Activated CD8-positive, alpha-beta T cell treated with anti-CD3 and anti-CD28 coated beads, Interleukin-2, amount 10 ng/mL, durations not matched to agents 7 days and 5 days (primary cell): ENCODE measurements around the gene HSP90B1. TPM values are rescaled to one million over a fixed set of nuclear protein-coding genes. Genes with fewer than 3 reads are reported as not detected.

Source experiments
- ATAC-seq: fragments of 150-1000 bp; cut with Tn5 transposase; one replicate; pipeline ENCODE4 v1.10.0; 2021; ENCODE audit warnings: moderate library complexity
- CTCF ChIA-PET: fragments of 350-600 bp; sonication (Branson Sonifier 250); formaldehyde crosslinking; loops from one replicate; lab custom pipeline; 2021; ENCODE audit warnings: antibody characterized with exemption; lab: Charles Lee
- POLR2A ChIA-PET: fragments of 350-600 bp; sonication (Branson Sonifier 250); formaldehyde crosslinking; loops from one replicate; lab custom pipeline; 2021; ENCODE audit warnings: antibody characterized with exemption; lab: Charles Lee
- DNase-seq: peaks from one replicate; pipeline ENCODE4 v3.0.0-alpha.2; 2020
- H3K27ac Mint-ChIP-seq: one replicate; pipeline ENCODE4 v1.8.0; 2021; ENCODE audit warnings: mild to moderate bottlenecking, mixed read lengths
- H3K27me3 Mint-ChIP-seq: one replicate; pipeline ENCODE4 v1.8.0; 2021; ENCODE audit warnings: low read depth, mixed read lengths
- H3K36me3 Mint-ChIP-seq: one replicate; pipeline ENCODE4 v1.8.0; 2021; ENCODE audit warnings: low read depth, mixed read lengths
- H3K4me1 Mint-ChIP-seq: one replicate; pipeline ENCODE4 v1.8.0; 2021; ENCODE audit warnings: low read depth, mixed read lengths
- H3K4me3 Mint-ChIP-seq: one replicate; pipeline ENCODE4 v1.8.0; 2021; ENCODE audit warnings: mild to moderate bottlenecking, mixed read lengths
- H3K9me3 Mint-ChIP-seq: one replicate; pipeline ENCODE4 v1.8.0; 2022; ENCODE audit warnings: mixed read lengths; ENCODE audit not compliant: insufficient read depth
- total RNA-seq, 2 experiments: library from RNA; stranded (reverse); gene quantifications; one replicate each; pipeline ENCODE4 v1.2.3, GENCODE V29; 2021

Gene HSP90B1
- total RNA-seq, 2 experiments from 2014 or later, result 336 to 343 TPM

- DNase-seq, result peak; percentile 91
- H3K4me1 Mint-ChIP-seq, result peaks cover 50% of the 10 kb centered on the region
- H3K4me3 Mint-ChIP-seq, result peak overlapping the region; percentile 82
- H3K9me3 Mint-ChIP-seq, result no peaks in the 10 kb centered on the region
- ChIA-PET CTCF (interaction anchor here (0.8 to 3.3 kb wide), 10 partner anchors 10 to 180 kb away, joined by 3 to 26 read pairs (median 4); partner anchors contain the start of gene TDG), POLR2A (interaction anchor here (0.5 to 4.5 kb wide), 25 partner anchors 11 to 1134 kb away, joined by 3 to 60 read pairs (median 4); partner anchors contain the start of genes HCFC2, NFYB, NT5DC3 and TDG)
- peaks cover 43% of the 10 kb centered on the region for H3K36me3 Mint-ChIP-seq
- peak overlapping the region; percentile 99 for H3K27ac Mint-ChIP-seq
- peak; percentile 50 for ATAC-seq
- H3K27me3 Mint-ChIP-seq, result peaks cover 2% of the 10 kb centered on the region
Observed at GRCh38 chr12:103929046-103929783, 995 bp upstream of the HSP90B1 start.

GRCh38 chr12:103929784-103930033 is 501 bp upstream of the HSP90B1 start:
- H3K27ac Mint-ChIP-seq, result peak overlapping the region; percentile 99
- H3K4me1 Mint-ChIP-seq, result peaks cover 52% of the 10 kb centered on the region
- H3K4me3 Mint-ChIP-seq, result peak overlapping the region; percentile 82
- ChIA-PET POLR2A (interaction anchor here (0.5 to 4.5 kb wide), 23 partner anchors 11 to 1133 kb away, joined by 3 to 60 read pairs (median 5); partner anchors contain the start of genes HCFC2, NFYB, NT5DC3 and TDG), CTCF (interaction anchor here (0.8 to 2.3 kb wide), 6 partner anchors 10 to 36 kb away, joined by 3 to 13 read pairs (median 3); partner anchors contain the start of gene TDG)
- H3K36me3 Mint-ChIP-seq, result peaks cover 47% of the 10 kb centered on the region
- no peaks in the 10 kb centered on the region for H3K9me3 Mint-ChIP-seq
- ATAC-seq, result no peak
- H3K27me3 Mint-ChIP-seq, result peaks cover 2% of the 10 kb centered on the region
- DNase-seq, result no peak

GRCh38 chr12:103930787-103931735 is 851 bp downstream of the HSP90B1 start:
- peak overlapping the region; percentile 82 for H3K4me3 Mint-ChIP-seq
- H3K4me1 Mint-ChIP-seq, result peaks cover 55% of the 10 kb centered on the region
- ATAC-seq (no peak), DNase-seq (no peak)
- peaks cover 2% of the 10 kb centered on the region for H3K27me3 Mint-ChIP-seq
- ChIA-PET POLR2A (interaction anchor here (0.6 to 4.5 kb wide), 5 partner anchors 9 to 1178 kb away, joined by 3 to 60 read pairs (median 10); partner anchors contain the start of gene TDG), CTCF (interaction anchor here (1.2 to 1.9 kb wide), 2 partner anchors 26 to 31 kb away, joined by 3 to 7 read pairs; a partner anchor contains a TSS)
- peak overlapping the region; percentile 99 for H3K27ac Mint-ChIP-seq
- peaks cover 61% of the 10 kb centered on the region for H3K36me3 Mint-ChIP-seq
- H3K9me3 Mint-ChIP-seq, result no peaks in the 10 kb centered on the region

- Mint-ChIP-seq H3K27me3 (peaks cover 2% of the 10 kb centered on the region), H3K27ac (no peak overlapping the region), H3K36me3 (peaks cover 74% of the 10 kb centered on the region), H3K4me3 (no peak overlapping the region), H3K9me3 (no peaks in the 10 kb centered on the region), H3K4me1 (peaks cover 52% of the 10 kb centered on the region)
- CTCF ChIA-PET, result interaction anchor here (1.4 kb wide), 1 partner anchor 49 kb away, joined by 4 read pairs; no protein-coding TSS in a partner anchor
- POLR2A ChIA-PET, result no interaction called here
- no peak for DNase-seq
- no peak for ATAC-seq
Observed at GRCh38 chr12:103933237-103933636, 3.0 kb downstream of the HSP90B1 start.

- peaks cover 52% of the 10 kb centered on the region for H3K4me1 Mint-ChIP-seq
- no peaks in the 10 kb centered on the region for H3K9me3 Mint-ChIP-seq
- peak overlapping the region; percentile 2 for H3K27ac Mint-ChIP-seq
- H3K27me3 Mint-ChIP-seq, result no peaks in the 10 kb centered on the region
- no peak for ATAC-seq
- DNase-seq, result no peak
- no peak overlapping the region for H3K4me3 Mint-ChIP-seq
- ChIA-PET CTCF (interaction anchor here (0.7 to 2.5 kb wide), 8 partner anchors 7 to 172 kb away, joined by 3 to 8 read pairs (median 5); no protein-coding TSS in a partner anchor), POLR2A (interaction anchor here (0.8 to 2.2 kb wide), 2 partner anchors 11 to 29 kb away, joined by 3 to 9 read pairs; partner anchors contain the start of gene TDG)
- peaks cover 89% of the 10 kb centered on the region for H3K36me3 Mint-ChIP-seq
Observed at GRCh38 chr12:103936679-103937078, 6.5 kb downstream of the HSP90B1 start.

- CTCF ChIA-PET, result no interaction called here
- no peaks in the 10 kb centered on the region for H3K27me3 Mint-ChIP-seq
Observed at GRCh38 chr12:103944964-103945363, 14.8 kb downstream of the HSP90B1 start.

GRCh38 chr12:103947871-103948555 is 17.8 kb downstream of the HSP90B1 start:
- ATAC-seq (no peak), DNase-seq (no peak)
- Mint-ChIP-seq H3K4me1 (peaks cover 41% of the 10 kb centered on the region), H3K4me3 (no peak overlapping the region), H3K27me3 (no peaks in the 10 kb centered on the region), H3K36me3 (peaks cover 87% of the 10 kb centered on the region), H3K27ac (no peak overlapping the region), H3K9me3 (no peaks in the 10 kb centered on the region)
- ChIA-PET POLR2A (interaction anchor here (0.8 to 2.9 kb wide), 2 partner anchors 12 to 18 kb away, joined by 4 to 9 read pairs; partner anchors contain the start of gene TDG), CTCF (interaction anchor here (1.5 to 1.6 kb wide), 2 partner anchors 8 to 9 kb away, joined by 4 to 6 read pairs; a partner anchor contains a TSS)

More at GRCh38 chr12:103944964-103945363, 14.8 kb downstream of the HSP90B1 start:
- H3K4me1 Mint-ChIP-seq, result peaks cover 30% of the 10 kb centered on the region
- H3K4me3 Mint-ChIP-seq, result no peak overlapping the region
- ATAC-seq (no peak), DNase-seq (no peak)
- H3K36me3 Mint-ChIP-seq, result peaks cover 92% of the 10 kb centered on the region
- POLR2A ChIA-PET, result interaction anchor here (0.6 to 0.9 kb wide), 3 partner anchors 10 to 15 kb away, joined by 3 read pairs; partner anchors contain the start of gene HSP90B1
- H3K27ac Mint-ChIP-seq, result no peak overlapping the region
- H3K9me3 Mint-ChIP-seq, result no peaks in the 10 kb centered on the region

- CTCF ChIA-PET, result interaction anchor here (1.3 to 1.5 kb wide), 2 partner anchors 9 to 14 kb away, joined by 4 read pairs; no protein-coding TSS in a partner anchor
- DNase-seq, result no peak
- Mint-ChIP-seq H3K9me3 (no peaks in the 10 kb centered on the region), H3K27me3 (no peaks in the 10 kb centered on the region), H3K4me3 (no peak overlapping the region), H3K36me3 (peaks cover 87% of the 10 kb centered on the region), H3K4me1 (peaks cover 43% of the 10 kb centered on the region), H3K27ac (peak overlapping the region; percentile 30)
- ATAC-seq, result no peak
- POLR2A ChIA-PET, result interaction anchor here (0.8 to 2.9 kb wide), 5 partner anchors 12 to 19 kb away, joined by 3 to 9 read pairs (median 5); partner anchors contain the start of genes HSP90B1 and TDG
Observed at GRCh38 chr12:103948746-103949406, 18.7 kb downstream of the HSP90B1 start.

GRCh38 chr12:103952497-103952896 is 22.3 kb downstream of the HSP90B1 start:
- ChIA-PET POLR2A (interaction anchor here (0.7 to 6.7 kb wide), 2 partner anchors 13 to 185 kb away, joined by 3 to 80 read pairs; partner anchors contain the start of gene TDG), CTCF (interaction anchor here (1.5 kb wide), 1 partner anchor 14 kb away, joined by 5 read pairs; no protein-coding TSS in a partner anchor)
- no peak for ATAC-seq
- Mint-ChIP-seq H3K4me1 (peaks cover 54% of the 10 kb centered on the region), H3K4me3 (no peak overlapping the region), H3K9me3 (no peaks in the 10 kb centered on the region), H3K27me3 (no peaks in the 10 kb centered on the region), H3K36me3 (peaks cover 66% of the 10 kb centered on the region), H3K27ac (peak overlapping the region; percentile 44)
- no peak for DNase-seq
